CD4-positive, alpha-beta T cell treated with Interleukin-4 for 4 hours (primary cell): ENCODE results near the gene FN3K.
"Not testable (repeated sequence)": the region's sequence is repeated elsewhere in the genome, so short reads cannot be mapped to it uniquely, and the experiment has no call there.

ENCODE experiments used
- DNase-seq: peaks from one replicate; pipeline ENCODE4 v3.0.0-alpha.2; 2020

Gene FN3K

GRCh38 chr17:82775001-82775823, 39.8 kb downstream of the FN3K start:
- peak; percentile 33 for DNase-seq

GRCh38 chr17:82776454-82776853, 41.0 kb downstream of the FN3K start:
- no peak for DNase-seq

DNA sequence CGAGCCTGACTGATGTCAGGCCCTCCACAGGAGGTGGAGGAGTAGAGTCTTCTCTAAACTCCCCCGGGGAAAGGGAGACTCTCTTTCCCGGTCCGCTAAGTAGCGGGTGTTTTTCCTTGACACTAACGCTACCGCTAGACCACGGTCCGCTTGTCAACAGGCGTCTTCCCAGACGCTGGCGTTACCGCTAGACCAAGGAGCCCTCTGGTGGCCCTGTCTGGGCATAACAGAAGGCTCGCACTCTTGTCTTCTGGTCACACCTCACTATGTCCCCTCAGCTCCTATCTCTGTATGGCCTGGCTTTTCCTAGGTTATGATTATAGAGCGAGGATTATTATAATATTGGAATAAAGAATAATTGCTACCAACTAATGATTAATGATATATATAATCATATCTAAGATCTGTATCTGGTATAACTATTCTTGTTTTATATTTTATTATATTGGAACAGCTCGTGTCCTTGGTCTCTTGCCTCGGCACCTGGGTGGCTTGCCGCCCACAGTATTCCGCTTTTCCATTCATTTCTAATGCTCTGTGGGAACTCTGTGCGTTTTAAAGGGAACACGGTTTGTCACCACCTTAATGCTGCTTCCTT, 42.5 kb downstream of the FN3K start:
- DNase-seq, result not testable (repeated sequence)

DNA sequence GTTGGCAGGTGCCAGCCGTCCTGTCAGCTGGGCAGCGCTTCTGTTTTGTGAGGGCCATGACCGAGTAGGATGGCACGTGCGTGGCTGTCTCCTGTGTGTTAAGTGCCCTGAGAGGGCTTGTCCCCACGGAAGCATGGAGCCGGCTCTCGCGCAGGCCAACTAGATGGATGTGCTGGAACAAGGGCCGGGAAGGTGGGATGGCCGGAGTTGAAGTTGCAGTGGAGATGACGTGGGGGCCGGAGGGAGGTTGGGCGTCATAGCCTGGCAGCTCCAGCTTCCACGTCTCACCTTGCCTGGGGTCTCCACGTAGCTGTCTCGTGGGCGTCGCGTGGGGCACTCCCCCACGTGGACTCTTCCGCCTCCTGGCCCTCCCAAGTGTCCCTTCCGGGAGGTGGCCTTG, 44.1 kb downstream of the FN3K start:
- no peak for DNase-seq

GRCh38 chr17:82780195-82780594, 44.8 kb downstream of the FN3K start:
- no peak for DNase-seq

DNA sequence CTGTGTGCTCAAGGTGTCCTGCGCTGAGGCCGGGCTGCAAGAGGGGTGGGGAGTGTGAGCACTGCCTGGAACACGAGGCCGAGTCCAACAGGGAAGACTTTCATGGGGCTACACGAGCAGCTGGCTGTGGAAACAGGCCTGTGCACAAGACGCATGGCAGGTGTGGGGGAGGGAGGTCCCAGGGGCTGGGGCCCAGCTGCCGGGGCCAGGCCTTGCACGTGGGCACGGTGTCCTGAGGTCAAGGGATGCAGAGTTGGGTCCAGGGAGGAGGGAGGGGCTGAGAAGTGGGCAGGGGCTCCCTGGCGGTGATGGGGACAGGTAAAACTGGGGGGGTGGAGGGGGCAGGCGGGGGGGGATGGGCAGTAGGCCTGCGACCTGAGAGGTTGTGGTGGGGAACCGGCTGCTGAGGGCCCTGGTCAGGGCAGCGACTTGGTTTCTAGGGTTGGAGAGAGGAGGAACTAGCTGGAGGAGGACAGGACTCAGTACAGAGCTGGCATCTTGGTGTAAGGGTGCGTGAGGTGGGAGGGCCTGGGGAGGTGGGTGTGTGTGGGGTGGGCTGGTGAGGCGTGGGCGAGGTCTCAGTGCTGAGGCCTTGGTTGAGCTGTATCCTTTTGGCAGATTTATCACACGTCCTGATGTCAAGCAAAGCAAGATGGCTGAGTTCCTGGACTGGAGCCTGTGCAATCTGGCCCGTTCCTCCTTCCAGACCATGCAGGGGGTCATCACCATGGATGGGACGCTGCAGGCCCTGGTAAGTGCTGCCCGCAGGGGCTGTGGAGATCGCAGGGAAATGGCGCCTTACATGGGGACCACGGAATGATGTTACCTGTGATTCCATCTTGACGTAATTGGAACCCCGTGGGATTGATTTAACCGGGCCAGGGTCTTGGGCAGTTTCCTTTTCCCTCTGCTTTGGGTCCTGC, 45.8 kb downstream of the FN3K start:
- DNase-seq, result no peak

DNA sequence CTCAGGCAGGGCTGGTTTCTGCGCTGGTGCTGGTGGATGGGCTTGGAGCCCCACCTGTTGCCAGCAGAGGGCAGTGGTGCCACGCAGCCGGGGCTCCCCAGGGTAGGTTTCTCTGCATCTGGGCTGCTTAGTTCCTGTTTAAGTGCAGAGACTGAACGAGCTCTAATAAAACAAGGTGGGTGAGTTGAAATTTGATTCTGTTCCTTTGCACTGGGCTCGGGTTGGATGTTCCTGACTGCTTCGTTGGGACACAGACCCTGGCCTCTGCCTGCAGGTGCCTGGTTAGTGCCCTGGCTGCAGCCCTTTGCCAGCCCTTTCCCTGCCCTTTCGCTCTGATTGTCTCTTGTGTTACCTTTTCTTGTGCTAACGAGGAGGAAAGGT, 46.5 kb downstream of the FN3K start:
- DNase-seq, result peak; percentile 81

DNA sequence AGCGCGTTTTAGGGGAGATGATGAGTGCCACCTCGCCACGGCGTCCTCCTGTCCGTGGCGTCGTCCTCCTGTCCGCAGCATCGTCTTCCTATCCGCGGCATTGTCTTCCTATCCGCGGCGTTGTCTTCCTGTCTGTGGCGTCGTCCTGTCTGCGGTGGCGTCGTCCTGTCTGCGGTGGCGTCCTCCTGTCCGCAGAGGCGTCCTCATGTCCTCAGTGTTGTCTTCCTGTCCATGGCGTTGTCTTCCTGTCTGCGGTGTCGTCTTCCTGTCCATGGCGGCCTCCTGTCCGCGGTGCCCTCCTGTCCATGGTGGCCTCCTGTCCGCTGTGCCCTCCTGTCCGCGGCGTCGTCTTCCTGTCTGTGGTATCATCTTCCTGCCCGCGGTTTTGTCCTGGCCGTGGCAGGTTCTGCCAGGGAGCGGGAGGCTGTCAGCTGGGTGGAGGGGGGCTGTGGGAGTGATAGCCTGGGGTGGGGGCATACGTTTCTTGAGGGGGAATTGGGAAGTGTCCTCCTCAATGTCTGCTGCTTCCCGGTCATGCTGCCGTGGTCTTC, 47.3 kb downstream of the FN3K start:
- no peak for DNase-seq

GRCh38 chr17:82783498-82783897, 48.1 kb downstream of the FN3K start:
- no peak for DNase-seq

GRCh38 chr17:82785581-82785980, 50.2 kb downstream of the FN3K start:
- not testable (repeated sequence) for DNase-seq

GRCh38 chr17:82786427-82786826, 51.0 kb downstream of the FN3K start:
- DNase-seq, result no peak

- DNase-seq, result no peak
Observed at GRCh38 chr17:82787081-82787848, 51.9 kb downstream of the FN3K start.

DNA sequence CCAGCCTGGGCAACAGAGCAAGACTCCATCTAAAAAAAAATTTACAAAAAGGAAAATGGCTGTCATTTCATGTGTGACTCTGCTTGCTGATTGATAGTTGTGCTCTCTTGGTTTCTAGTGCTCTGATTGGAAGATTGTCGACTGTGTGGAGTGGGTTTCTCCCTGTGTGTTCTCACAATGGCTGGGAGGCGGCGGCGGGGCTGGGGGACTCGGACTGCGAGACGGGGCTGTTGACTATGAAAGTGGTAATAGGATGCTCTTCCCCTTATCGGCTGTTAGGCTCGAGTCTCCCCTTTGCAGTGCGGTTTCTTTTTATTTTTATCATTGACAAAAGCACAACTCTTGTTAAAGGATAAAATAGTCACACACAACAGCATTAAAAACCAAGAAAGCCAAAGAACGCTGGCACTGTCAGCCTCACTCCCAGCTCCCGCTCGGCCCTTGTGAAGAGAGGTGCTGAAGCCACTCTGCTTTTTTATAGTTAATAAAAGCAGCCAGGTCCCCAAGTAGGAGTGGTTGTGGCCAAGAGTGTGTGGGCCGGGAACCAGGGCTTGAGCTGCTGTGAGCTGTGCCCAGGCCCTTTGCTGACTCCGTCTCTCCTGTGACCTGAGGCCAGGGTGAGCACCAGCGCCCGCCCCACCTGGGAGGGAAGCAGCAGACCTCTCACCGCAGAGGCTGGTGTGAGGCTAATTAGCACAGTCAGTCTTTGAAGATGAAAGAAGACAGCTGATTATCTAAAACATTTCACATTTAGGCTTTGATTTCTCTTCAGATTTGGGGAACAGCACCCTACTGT, 53.0 kb downstream of the FN3K start:
- DNase-seq, result no peak

DNA sequence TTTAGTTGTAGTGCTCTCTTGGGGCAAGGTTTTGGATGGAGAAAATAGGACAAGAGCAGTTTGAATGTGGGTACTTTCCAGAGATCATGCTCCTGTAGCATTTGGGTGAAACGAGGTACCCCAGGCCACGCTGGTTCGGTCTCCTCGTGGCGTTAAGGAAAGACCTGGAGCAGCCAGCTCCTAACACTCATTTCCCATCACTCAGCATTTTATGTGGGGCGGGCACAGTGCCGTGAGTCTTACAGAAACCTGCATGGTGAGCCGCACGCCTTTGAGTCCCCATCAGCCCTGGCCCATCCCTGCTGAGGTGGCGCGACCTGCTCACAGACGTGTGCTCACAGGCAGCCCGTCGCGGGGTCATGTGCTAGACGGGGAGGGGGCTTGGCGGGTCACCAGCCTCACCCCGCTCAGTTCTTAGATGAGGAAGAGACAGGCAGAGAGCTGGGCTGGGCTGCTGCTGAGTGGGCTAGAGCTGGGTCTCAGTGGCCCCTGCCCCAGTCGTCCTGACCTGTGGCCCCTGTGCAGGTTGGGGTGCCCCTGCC, 53.7 kb downstream of the FN3K start:
- no peak for DNase-seq

- DNase-seq, result no peak
Observed at GRCh38 chr17:82789806-82790205, 54.4 kb downstream of the FN3K start.

GRCh38 chr17:82790391-82790790, 55.0 kb downstream of the FN3K start:
- no peak for DNase-seq

- DNase-seq, result no peak
Observed at GRCh38 chr17:82791532-82791931, 56.1 kb downstream of the FN3K start.

GRCh38 chr17:82793974-82794630, 58.7 kb downstream of the FN3K start:
- no peak for DNase-seq

- no peak for DNase-seq
Observed at GRCh38 chr17:82794781-82795482, 59.5 kb downstream of the FN3K start.

DNA sequence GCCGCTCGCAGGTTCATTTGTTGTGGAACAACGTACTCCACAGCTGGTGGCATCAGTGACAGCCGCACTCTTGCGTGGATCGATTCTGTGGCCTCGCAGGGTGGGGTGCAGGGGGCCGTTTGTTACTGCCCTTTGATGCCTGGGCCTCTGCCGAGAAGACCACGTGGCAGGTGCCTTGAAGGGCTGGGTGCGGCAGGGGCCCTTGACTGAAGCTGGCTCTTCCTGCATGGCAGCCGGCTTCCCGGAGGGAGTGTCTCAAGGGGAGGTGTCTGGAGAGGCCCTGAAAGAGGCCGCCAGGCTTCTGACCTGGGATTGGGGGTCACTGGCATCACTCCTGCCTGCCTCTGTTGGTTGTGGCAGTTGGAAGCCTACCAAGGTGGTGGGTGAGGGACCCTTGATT, 60.2 kb downstream of the FN3K start:
- no peak for DNase-seq
